Medulla oblongata (tissue), 1 donor: ENCODE results near the gene IL17F.
A peak's percentile ranks its signal among the peaks of the same experiment; 100 is the strongest.
"Not testable (repeated sequence)": the region's sequence is repeated elsewhere in the genome, so short reads cannot be mapped to it uniquely, and the experiment has no call there.

Source experiments
- DNase-seq: peaks from one replicate; pipeline ENCODE4 v3.0.0-alpha.2; 2015; ENCODE audit errors: extremely low spot score

Gene IL17F

GRCh38 chr6:52245425-52245824, 1.1 kb upstream of the IL17F start:
- no peak for DNase-seq

- no peak for DNase-seq
Observed at GRCh38 chr6:52243282-52243893, 912 bp downstream of the IL17F start.

- no peak for DNase-seq
Observed at GRCh38 chr6:52241819-52242218, 2.5 kb downstream of the IL17F start.

- DNase-seq = peak; percentile 15
Observed at GRCh38 chr6:52233975-52234823, 10.1 kb downstream of the IL17F start.

- DNase-seq = no peak
Observed at GRCh38 chr6:52233005-52233404, 11.3 kb downstream of the IL17F start.

- no peak for DNase-seq
Observed at GRCh38 chr6:52231406-52232127, 12.7 kb downstream of the IL17F start.

- DNase-seq = no peak
Observed at GRCh38 chr6:52230685-52231084, 13.6 kb downstream of the IL17F start.

- DNase-seq = no peak
Observed at GRCh38 chr6:52227495-52227894, 16.8 kb downstream of the IL17F start.

GRCh38 chr6:52221302-52221701, 23.0 kb downstream of the IL17F start:
- DNase-seq = no peak

- no peak for DNase-seq
Observed at GRCh38 chr6:52217761-52218160, 26.5 kb downstream of the IL17F start.

GRCh38 chr6:52216932-52217575, 27.2 kb downstream of the IL17F start:
- DNase-seq = no peak

GRCh38 chr6:52215787-52216186, 28.5 kb downstream of the IL17F start:
- DNase-seq = no peak

GRCh38 chr6:52213127-52213526, 31.2 kb downstream of the IL17F start:
- no peak for DNase-seq

- no peak for DNase-seq
Observed at GRCh38 chr6:52210227-52210626, 34.1 kb downstream of the IL17F start.

- DNase-seq = no peak
Observed at GRCh38 chr6:52209770-52210169, 34.5 kb downstream of the IL17F start.

- DNase-seq = no peak
Observed at GRCh38 chr6:52208612-52209011, 35.7 kb downstream of the IL17F start.

GRCh38 chr6:52207066-52207465, 37.2 kb downstream of the IL17F start:
- DNase-seq = no peak

GRCh38 chr6:52201493-52201892, 42.8 kb downstream of the IL17F start:
- DNase-seq = no peak

GRCh38 chr6:52201046-52201445, 43.3 kb downstream of the IL17F start:
- DNase-seq = no peak

GRCh38 chr6:52200088-52200487, 44.2 kb downstream of the IL17F start:
- not testable (repeated sequence) for DNase-seq

GRCh38 chr6:52195886-52196285, 48.4 kb downstream of the IL17F start:
- no peak for DNase-seq

- DNase-seq = no peak
Observed at GRCh38 chr6:52191824-52192223, 52.5 kb downstream of the IL17F start.
